Measurements from ENCODE around the gene ITPR3.

GRCh38 chr6:33718713-33719112 lies 97.6 kb downstream of the ITPR3 start:
- TF ChIP-seq CTCF (optimal IDR thresholded peaks at IDR 0.05 in 1 of 3, IDR thresholded peaks at IDR 0.05 in 1 of 3, conservative IDR thresholded peaks at IDR 0.05 in 1 of 3; ENCODE audit: extremely low read depth in 1 of 3, insufficient read depth in 2 of 3, low read length in 3 of 3) (no peak), EZH2 (IDR thresholded peaks at IDR 0.05; ENCODE audit: low read length) (no peak)

Data from keratinocyte (primary cell).